ENCODE measurements around the gene TRPC3.

DNA sequence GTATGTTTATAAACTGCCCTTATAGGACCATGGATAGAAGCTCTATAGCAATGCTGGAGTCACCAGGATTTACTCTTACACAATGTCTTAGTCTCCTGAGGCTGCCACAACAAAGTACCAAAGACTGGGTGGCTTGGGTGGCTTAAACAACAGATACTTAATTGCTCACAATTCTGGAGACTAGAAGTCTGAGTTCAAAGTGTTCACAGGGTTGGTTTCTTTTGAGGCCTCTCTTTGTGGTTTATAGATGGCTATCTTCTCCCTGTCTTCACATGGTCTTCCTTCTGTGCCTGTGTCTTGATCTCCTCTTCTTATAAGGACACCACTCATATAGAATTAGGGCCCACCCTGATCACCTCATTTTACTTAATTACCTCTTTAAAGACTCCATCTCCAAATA, 2.0 kb upstream of the TRPC3 start:
- TF ChIP-seq CTCF (IDR thresholded peaks at IDR 0.05; ENCODE audit: low read depth, low read length) (no peak), POLR2A (IDR thresholded peaks at IDR 0.05; ENCODE audit: extremely low read depth, insufficient read length) (no peak), MAX (IDR thresholded peaks at IDR 0.05; ENCODE audit: low read depth, low read length) (no peak), MYC (IDR thresholded peaks at IDR 0.05; ENCODE audit: low read depth, low read length) (no peak)
